Panc1 (cell line): ENCODE measurements around the gene CARHSP1. TPM values are rescaled to one million over a fixed set of nuclear protein-coding genes. Genes with fewer than 3 reads are reported as not detected.
"Not testable (repeated sequence)": the region's sequence is repeated elsewhere in the genome, so short reads cannot be mapped to it uniquely, and the experiment has no call there.

Experiments
- ATAC-seq: fragments of 200-7000 bp; cut with Tn5 transposase; 2 replicates; pipeline ENCODE4 v1.9.1; 2020; ENCODE audit warnings: mild to moderate bottlenecking, moderate library complexity
- BruUV-seq: library from RNA; stranded (reverse); fragments of 400-500 nt; replicated peaks from 2 replicates; lab custom pipeline; 2021; lab: Mats Ljungman, UMichigan
- CTCF ChIA-PET: fragments of 300-600 bp; sonication (Branson Sonifier 250); formaldehyde crosslinking; loops from one replicate; lab custom pipeline; 2022; ENCODE audit warnings: antibody characterized with exemption; lab: Charles Lee
- POLR2A ChIA-PET: fragments of 300-600 bp; sonication (Branson Sonifier 250); formaldehyde crosslinking; loops from one replicate; lab custom pipeline; 2022; ENCODE audit warnings: antibody characterized with exemption; lab: Charles Lee
- DNase-seq: peaks from one replicate; pipeline ENCODE4 v3.0.0-alpha.2; 2010; ENCODE audit warnings: low read depth, low spot score
- H3K27ac ChIP-seq: 2 replicates; pipeline ENCODE4 v1.5.1; 2011; ENCODE audit warnings: mild to moderate bottlenecking, low read length, inconsistent platforms
- H3K27me3 ChIP-seq: fragments of 200-500 bp; sonication (Bioruptor generic); 2 replicates; pipeline ENCODE4 v1.6.0; 2014; ENCODE audit warnings: low read length, inconsistent platforms; ENCODE audit not compliant: control insufficient read depth, insufficient read depth
- H3K36me3 ChIP-seq: fragments of 200-500 bp; sonication (Bioruptor generic); 2 replicates; pipeline ENCODE4 v1.5.1; 2014; ENCODE audit warnings: inconsistent platforms, mild to moderate bottlenecking, low read length, moderate library complexity; ENCODE audit not compliant: control insufficient read depth, insufficient read depth
- H3K4me1 ChIP-seq: 2 replicates; pipeline ENCODE4 v1.5.1; 2011; ENCODE audit warnings: inconsistent platforms, mild to moderate bottlenecking, low read length, moderate library complexity; ENCODE audit not compliant: control insufficient read depth, insufficient read depth
- H3K4me3 ChIP-seq, 2 experiments: 2 replicates each; pipeline ENCODE4 v1.5.1; 2011 to 2012; ENCODE audit warnings: low read depth in 2 of 2, low read length in 2 of 2, mild to moderate bottlenecking in 2 of 2, inconsistent platforms in 1 of 2, moderate library complexity in 1 of 2
- H3K9me3 ChIP-seq: fragments of 200-500 bp; sonication (Bioruptor generic); 2 replicates; pipeline ENCODE4 v1.5.1; 2014; ENCODE audit warnings: low read depth, mild to moderate bottlenecking, inconsistent platforms, low read length, moderate library complexity; ENCODE audit not compliant: control insufficient read depth, insufficient read depth
- POLR2AphosphoS5 ChIP-seq: IDR thresholded peaks from 2 replicates; pipeline ENCODE4 v1.6.1; 2012; ENCODE audit warnings: mild to moderate bottlenecking, low read depth, low read length, moderate library complexity
- REST ChIP-seq, 2 experiments: IDR thresholded peaks; 2 replicates each; pipeline ENCODE4 v1.6.1; 2011 to 2012; ENCODE audit warnings: low read depth in 2 of 2, control low read depth in 1 of 2, low read length in 1 of 2, mild to moderate bottlenecking in 1 of 2, moderate library complexity in 1 of 2; ENCODE audit not compliant: insufficient read depth in 1 of 2
- SIN3A ChIP-seq: IDR thresholded peaks from 2 replicates; pipeline ENCODE4 v1.6.1; 2012; ENCODE audit warnings: low read depth, mild to moderate bottlenecking, low read length, moderate library complexity, borderline replicate concordance; ENCODE audit not compliant: insufficient read depth
- TCF7L2 ChIP-seq: IDR thresholded peaks from 2 replicates; pipeline ENCODE4 v1.6.1; 2011; ENCODE audit warnings: mild to moderate bottlenecking, low read depth, low read length, inconsistent platforms
- in situ Hi-C: cut with HindIII; loops from 2 replicates; pipeline ENCODE4 v1.10.0; 2016; ENCODE audit warnings: low sequenced_read_pairs, low pct_unique_long_range_greater_than_20kb
- intact Hi-C: fragments of 100-400 bp; cut with micrococcal nuclease; formaldehyde crosslinking; loops from one replicate; pipeline ENCODE4 v1.10.0; 2022; ENCODE audit not compliant: unreplicated experiment
- total RNA-seq: library from RNA; stranded (reverse); gene quantifications from one replicate; pipeline ENCODE4 v1.2.1, GENCODE V29; 2021; ENCODE audit not compliant: unreplicated experiment
- TF ChIP-seq, protein P1 (sequence below): fragments of 450-650 bp; IDR thresholded peaks from 2 replicates; pipeline ENCODE4 v1.5.1; 2017; ENCODE audit warnings: mild to moderate bottlenecking

CARHSP1 gene
- total RNA-seq, 1 experiment from 2014 or later: 158 TPM

DNA sequence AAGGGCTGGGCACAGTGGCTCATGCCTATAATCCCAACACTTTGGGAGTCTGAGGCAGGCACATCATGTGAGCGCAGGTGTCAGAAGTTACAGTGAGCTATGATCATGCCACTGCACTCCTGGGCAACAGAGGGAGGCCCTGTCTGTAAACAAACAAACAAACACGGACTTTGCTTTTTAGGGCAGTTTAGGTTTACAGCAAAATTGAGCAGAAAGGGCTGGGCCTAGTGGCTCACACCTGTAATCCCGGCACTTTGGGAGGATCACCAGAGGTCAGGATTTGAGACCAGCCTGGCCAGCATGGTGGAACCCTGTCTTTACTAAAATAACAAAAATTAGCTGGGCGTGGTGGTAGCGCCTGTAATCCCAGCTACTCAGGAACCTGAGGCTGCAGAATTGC, 3.3 kb upstream of the CARHSP1 start:
- no peak for TF ChIP-seq SIN3A
- TF ChIP-seq TCF7L2: no peak
- TF ChIP-seq REST (IDR thresholded peaks at IDR 0.05; ENCODE audit: insufficient read depth in 1 of 2, low read depth in 2 of 2, low read length in 1 of 2): no peak
- no peak for TF ChIP-seq POLR2AphosphoS5
- TF ChIP-seq, protein P1, sequence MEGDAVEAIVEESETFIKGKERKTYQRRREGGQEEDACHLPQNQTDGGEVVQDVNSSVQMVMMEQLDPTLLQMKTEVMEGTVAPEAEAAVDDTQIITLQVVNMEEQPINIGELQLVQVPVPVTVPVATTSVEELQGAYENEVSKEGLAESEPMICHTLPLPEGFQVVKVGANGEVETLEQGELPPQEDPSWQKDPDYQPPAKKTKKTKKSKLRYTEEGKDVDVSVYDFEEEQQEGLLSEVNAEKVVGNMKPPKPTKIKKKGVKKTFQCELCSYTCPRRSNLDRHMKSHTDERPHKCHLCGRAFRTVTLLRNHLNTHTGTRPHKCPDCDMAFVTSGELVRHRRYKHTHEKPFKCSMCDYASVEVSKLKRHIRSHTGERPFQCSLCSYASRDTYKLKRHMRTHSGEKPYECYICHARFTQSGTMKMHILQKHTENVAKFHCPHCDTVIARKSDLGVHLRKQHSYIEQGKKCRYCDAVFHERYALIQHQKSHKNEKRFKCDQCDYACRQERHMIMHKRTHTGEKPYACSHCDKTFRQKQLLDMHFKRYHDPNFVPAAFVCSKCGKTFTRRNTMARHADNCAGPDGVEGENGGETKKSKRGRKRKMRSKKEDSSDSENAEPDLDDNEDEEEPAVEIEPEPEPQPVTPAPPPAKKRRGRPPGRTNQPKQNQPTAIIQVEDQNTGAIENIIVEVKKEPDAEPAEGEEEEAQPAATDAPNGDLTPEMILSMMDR: no peak
- BruUV-seq: no TSS peak
- Histone ChIP-seq H3K27ac (no peak overlapping the region), H3K27me3 (no peaks in the 10 kb centered on the region), H3K4me3 (no peak overlapping the region), H3K4me1 (peaks cover 18% of the 10 kb centered on the region), H3K36me3 (peaks cover 3% of the 10 kb centered on the region; the same call in 1 of the 2 replicates), H3K9me3 (no peaks in the 10 kb centered on the region)
- intact Hi-C loops (no loop called here), in situ Hi-C loops (no loop called here)
- POLR2A ChIA-PET: no interaction called here
- DNase-seq (no peak), ATAC-seq (no peak)
- CTCF ChIA-PET: interaction anchor here (1.1 to 1.7 kb wide), 2 partner anchors 8 to 18 kb away, joined by 9 read pairs; no protein-coding TSS in a partner anchor

DNA sequence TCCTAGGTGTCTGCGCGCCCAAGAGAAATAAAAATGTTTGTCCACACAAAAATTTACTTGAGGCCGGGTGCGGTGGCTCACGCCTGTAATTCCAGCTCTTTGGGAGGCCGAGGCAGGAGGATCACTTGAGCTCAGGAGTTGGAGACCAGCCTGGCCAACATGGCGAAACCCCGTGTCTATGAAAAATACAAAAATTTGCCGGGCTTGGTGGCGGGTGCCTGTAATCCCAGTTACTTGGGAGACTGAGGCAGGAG, 1.1 kb upstream of the CARHSP1 start:
- BruUV-seq, H3K4me3 ChIP-seq, ATAC-seq, H3K9me3 ChIP-seq, POLR2A ChIA-PET, H3K27me3 ChIP-seq, in situ Hi-C loops, H3K36me3 ChIP-seq, DNase-seq: not testable (repeated sequence)
- H3K27ac ChIP-seq: peak overlapping the region; percentile 92
- intact Hi-C loops: loop anchor here (10.0 kb wide), 2 partner anchors 265 to 295 kb away; no protein-coding TSS in a partner anchor
- CTCF ChIA-PET: interaction anchor here (0.6 kb wide), 1 partner anchor 10 kb away, joined by 3 read pairs; no protein-coding TSS in a partner anchor
- H3K4me1 ChIP-seq: peaks cover 29% of the 10 kb centered on the region

DNA sequence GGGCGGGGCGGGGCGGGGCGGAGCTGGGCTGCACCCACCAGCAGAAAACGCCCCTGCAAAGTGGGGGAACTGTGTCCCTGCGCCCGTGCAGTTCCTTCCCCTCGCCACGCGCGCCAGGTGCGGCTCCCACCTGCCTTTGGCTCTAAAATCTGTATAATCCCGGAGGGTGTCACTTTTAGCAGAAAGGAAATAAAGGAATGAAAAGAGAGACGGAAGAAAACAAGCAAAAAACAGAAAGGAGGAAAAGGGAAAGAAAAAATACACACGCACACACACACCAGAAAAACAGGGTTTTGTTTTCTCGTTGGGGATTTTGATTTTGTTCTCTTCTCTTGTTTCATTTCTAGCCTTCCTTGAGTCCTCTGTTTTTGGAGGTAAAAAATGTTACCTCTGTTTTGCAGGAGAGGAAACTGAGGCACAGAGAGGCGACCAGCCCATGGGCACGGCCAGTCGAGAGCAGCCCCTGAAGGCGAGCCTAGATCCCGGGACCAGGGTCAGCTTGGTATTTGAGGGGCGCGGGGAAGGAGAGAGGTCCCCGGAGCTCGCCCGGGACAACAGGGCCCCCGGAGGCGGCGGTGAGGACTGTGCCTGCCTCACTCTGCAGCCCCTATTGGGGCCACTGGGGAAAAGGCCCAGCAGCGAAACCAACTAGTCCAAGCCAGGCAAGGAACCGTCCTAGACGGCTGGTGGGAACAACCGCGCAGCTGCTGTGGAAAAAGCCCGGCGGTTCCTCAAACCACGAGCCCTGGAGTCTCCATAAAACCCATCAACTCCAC, 594 bp upstream of the CARHSP1 start:
- no TSS peak for BruUV-seq
- peaks cover 34% of the 10 kb centered on the region for H3K4me1 ChIP-seq
- TF ChIP-seq REST (IDR thresholded peaks at IDR 0.05; ENCODE audit: insufficient read depth in 1 of 2, low read depth in 2 of 2, low read length in 1 of 2) (no peak), TCF7L2 (no peak), SIN3A (no peak), POLR2AphosphoS5 (no peak; the same call in 1 of the 2 replicates)
- TF ChIP-seq, protein P1: no peak
- H3K27me3 ChIP-seq: no peaks in the 10 kb centered on the region
- H3K4me3 ChIP-seq: peak overlapping the region; percentile 53 to 59
- peak overlapping the region; percentile 92 for H3K27ac ChIP-seq
- no peak for DNase-seq
- ATAC-seq: no peak
- CTCF ChIA-PET: interaction anchor here (1.1 kb wide), 1 partner anchor 11 kb away, joined by 5 read pairs; no protein-coding TSS in a partner anchor
- H3K36me3 ChIP-seq: peaks cover 3% of the 10 kb centered on the region; the same call in 1 of the 2 replicates
- no peaks in the 10 kb centered on the region for H3K9me3 ChIP-seq
- in situ Hi-C loops (no loop called here), intact Hi-C loops (loop anchor here (10.0 kb wide), 2 partner anchors 265 to 295 kb away; no protein-coding TSS in a partner anchor)
- POLR2A ChIA-PET: interaction anchor here (0.6 to 0.7 kb wide), 3 partner anchors 9 to 28 kb away, joined by 3 to 14 read pairs (median 4); no protein-coding TSS in a partner anchor
